HG03439 (cell line): ENCODE measurements around the gene WNT7B.

Experiments
- ATAC-seq: cut with Tn5 transposase; IDR thresholded peaks from one replicate; pipeline ENCODE4 v1.9.1; 2021; ENCODE audit warnings: mild to moderate bottlenecking, moderate library complexity; ENCODE audit not compliant: unreplicated experiment

Gene WNT7B

GRCh38 chr22:45891996-45892621, 84.9 kb downstream of the WNT7B start:
- no peak for ATAC-seq

- ATAC-seq = no peak
Observed at GRCh38 chr22:45891471-45891995, 85.4 kb downstream of the WNT7B start.

GRCh38 chr22:45891021-45891421, 85.9 kb downstream of the WNT7B start:
- no peak for ATAC-seq

DNA sequence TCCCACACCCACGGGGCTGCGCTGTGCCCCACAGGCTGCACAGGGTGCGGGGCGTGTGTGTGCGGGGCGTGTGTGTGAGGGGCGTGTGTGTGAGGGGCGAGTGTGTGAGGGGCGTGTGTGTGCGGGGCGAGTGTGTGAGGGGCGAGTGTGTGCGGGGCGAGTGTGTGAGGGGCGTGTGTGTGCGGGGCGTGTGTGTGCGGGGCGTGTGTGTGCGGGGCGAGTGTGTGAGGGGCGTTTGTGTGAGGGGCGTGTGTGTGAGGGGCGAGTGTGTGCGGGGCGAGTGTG, 86.7 kb downstream of the WNT7B start:
- ATAC-seq = no peak

DNA sequence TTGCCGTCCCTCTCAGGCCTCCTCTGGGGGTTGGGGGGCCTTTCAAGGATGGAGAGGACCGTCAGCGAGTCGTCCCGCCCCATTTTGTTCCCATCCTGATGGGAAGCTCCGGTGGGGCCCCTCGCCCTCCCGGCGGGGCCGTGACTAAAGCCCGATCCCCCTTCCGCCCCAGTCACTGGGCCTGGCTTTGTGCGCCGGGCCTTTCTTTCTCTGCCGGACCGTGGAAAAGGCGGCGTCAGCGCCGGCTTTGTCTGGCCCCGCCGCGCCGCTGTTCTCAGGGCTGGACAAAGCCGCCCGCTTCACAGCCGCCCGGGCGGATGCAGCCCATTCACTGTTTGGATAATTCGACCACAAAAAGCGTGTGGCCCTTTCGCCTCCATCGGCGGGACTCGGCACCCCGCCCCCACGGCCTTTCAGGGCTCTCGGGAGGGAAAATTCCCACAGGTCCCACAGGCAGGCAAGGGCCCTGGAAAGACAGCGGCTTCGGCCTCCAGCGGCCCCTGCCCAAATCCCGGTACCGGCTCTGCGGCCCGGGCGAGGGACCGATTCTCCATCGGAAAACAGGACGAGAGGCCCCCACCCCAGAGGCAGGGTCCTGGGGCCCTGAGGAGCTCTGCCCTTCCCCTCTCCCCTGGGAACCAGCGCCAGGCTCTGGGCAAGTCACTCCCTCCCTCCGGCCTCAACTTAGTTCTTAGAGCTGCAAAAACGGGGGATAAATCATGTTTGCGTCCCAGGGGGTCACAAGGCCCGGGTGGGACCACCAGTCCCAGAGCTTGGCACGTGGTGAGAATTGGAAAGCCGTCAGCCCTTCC, 87.2 kb downstream of the WNT7B start:
- ATAC-seq = no peak

DNA sequence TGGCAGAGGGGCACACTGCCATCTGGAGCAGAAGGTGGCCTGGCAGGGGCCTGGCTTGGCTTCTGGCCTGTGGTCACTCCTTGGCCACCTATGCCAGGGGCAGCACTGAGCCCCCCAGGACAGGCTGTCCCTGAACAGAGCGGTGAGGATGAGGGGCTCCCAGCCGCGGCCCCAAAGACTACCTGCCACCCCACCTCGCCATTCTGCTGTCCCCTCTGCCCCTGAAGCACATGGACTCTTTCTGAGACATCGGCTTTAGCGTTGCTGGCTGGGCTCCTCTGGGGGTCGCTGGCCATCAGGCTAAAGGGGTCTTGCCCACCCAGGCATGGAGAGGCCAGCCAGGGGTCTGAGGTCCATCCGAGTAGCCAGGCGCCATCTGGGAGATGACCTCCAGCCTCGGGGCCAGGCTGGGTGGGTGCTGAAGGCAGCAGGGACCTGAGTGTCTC, 87.8 kb downstream of the WNT7B start:
- ATAC-seq = no peak

DNA sequence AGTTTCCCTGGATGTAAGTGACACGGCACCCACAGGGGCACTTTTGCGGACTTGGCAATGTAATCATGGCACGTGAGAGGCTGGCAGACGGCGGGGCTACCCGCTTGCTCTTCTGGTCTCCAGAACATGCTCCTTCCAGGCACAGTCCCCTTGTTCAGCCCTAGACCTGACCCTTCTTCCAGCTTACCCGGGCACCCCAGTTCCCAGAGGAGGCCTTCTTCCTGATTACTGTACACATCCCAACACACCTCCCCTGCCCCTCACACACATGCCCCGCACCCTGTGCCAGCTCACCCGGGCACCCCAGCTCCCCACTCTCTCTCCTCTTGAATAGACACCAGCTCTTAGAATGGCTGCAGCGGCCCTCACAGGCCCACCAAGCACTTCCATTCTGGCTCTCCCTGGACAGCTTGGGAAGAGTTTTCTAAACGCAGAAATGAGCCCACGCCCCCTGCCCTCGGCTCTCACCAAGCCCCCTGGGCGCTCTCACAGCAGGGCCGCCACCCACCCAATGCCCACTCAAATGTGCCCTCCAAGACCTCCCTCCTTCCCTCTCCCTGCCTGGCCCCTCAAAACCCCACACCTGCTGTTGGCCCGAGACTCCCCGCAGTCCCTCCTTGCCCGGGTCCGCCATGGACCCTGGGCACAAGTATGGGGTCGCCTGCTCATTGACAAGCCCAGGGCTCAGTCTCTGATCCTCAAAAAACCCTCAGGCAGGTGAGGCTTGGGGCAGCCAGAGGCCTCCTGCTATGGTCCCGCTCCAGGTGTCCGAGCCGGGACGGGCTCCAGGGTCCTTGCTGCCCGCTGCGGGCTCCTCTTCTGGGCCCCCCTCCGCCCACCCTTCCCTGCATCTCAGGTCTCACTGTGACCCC, 88.5 kb downstream of the WNT7B start:
- no peak for ATAC-seq

DNA sequence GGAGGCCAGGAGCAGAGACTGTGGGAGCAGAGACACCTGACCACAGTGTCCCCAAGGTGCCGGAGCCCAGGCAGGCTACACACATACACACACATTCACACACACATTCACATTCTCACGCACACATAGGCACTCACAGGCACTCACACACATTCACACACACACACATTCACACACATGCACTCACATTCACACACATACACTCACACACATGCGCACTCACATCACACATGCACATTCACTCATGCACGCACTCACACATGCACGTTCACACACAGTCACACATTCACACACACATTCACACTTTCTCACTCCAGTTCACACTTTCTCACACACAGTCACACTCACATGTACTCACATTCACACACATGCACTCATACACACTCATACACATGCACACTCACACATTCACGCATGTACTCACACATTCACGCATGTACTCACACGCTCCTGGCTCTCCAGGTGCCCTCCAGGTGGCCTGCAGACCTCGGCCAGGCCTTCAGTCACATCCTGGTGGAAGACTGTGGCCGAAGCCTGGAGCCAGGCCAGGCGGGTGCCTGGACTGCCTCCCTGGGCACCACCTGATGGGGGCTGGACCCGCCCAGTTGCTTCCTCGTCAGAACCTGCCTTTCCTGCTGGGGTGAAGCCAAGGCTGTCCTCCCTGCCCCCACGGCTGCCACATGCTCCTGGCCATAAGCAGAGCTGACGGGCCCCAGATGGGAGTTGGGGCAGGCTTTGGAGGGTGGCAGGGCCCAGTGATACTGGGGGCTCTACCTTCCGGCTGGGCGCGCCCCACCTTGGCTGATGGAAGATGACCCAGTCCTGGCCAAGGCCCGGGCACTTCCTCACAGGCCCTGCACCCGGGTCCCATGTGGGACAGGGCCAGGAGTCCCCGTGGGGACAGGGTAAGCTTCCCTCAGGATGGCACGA, 89.5 kb downstream of the WNT7B start:
- no peak for ATAC-seq

DNA sequence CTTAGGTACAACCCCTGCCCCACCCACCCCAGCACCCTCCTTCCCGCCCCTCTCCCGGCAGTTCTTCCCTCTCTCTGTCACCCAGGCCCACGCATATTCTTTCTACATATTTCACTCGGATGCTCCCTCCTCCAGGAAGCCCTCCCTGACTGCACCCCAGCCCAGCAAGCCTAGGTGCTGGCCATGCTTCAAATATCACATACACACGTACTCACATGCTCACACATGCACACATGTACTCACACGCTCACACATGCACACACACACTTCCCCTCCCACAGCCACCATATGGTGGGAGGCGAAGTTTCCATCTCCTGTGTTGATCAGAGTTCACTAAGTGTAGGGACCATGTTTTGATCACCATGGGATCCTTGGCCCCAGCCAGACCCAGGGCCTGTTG, 90.4 kb downstream of the WNT7B start:
- ATAC-seq = no peak

DNA sequence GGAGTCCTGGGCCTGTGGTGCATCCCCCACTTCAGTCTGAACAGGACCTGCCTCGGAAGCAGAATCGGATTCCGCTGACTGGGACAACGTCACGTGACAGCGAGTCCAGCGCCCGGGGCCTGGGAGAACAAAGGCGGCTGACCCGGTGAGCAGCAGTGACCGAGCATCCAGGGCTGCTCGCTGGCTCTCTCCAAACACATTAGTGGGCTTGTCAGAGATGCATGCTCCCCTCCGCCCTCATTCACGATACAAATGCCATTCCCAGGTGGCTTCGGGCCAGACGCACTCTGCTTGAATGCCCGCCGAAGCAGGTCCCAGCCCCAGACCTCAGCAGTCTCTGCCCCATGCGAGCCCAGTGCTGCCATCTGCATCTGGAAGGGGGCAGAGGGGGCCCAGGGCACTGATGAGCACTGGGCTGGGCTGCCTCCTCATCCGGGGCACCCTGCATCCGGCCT, 91.0 kb downstream of the WNT7B start:
- ATAC-seq = no peak

GRCh38 chr22:45885171-45885840, 91.7 kb downstream of the WNT7B start:
- no peak for ATAC-seq

DNA sequence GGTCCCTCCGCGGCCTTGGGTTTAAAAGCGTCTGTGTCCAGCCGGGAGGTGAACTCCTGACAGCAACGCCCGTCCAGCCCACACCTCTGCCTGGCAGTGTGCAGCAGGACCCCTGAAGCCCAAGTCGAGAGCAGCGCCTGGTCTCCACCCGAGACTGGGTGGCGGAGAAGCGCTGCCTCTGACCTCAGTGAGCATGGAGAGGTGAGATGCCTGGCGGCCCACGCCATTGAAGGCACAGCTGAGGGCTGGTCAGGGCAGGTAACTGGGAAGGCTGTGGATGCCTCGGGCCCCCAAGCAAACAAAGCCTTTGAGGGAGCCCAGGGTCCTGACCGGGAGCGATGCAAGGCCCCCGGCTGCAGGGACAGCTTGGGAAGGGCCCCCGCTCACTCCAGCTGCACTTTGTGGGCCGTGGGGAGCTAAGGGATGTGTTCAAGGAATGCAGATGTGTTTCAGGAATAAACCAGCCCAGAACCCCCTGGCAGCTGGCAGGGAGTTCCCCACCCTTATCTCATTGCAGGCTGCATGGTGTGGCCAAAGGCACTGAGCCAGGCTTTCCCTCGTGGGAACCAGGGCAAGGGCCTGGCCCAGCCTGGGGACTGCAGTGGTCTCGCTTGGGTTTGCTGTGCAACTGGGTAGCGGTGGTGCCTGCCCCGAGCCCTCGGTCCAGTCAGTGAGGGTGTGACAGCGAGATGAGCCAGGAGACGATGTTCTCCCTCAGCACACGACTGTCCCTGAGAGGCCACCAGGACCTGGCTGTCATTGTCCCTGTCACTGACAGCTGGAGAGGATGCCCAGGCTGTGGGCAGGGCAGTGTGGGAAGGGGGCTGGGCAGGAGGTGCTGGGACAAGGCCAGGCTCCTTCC, 92.5 kb downstream of the WNT7B start:
- no peak for ATAC-seq

GRCh38 chr22:45883811-45884170, 93.2 kb downstream of the WNT7B start:
- no peak for ATAC-seq

DNA sequence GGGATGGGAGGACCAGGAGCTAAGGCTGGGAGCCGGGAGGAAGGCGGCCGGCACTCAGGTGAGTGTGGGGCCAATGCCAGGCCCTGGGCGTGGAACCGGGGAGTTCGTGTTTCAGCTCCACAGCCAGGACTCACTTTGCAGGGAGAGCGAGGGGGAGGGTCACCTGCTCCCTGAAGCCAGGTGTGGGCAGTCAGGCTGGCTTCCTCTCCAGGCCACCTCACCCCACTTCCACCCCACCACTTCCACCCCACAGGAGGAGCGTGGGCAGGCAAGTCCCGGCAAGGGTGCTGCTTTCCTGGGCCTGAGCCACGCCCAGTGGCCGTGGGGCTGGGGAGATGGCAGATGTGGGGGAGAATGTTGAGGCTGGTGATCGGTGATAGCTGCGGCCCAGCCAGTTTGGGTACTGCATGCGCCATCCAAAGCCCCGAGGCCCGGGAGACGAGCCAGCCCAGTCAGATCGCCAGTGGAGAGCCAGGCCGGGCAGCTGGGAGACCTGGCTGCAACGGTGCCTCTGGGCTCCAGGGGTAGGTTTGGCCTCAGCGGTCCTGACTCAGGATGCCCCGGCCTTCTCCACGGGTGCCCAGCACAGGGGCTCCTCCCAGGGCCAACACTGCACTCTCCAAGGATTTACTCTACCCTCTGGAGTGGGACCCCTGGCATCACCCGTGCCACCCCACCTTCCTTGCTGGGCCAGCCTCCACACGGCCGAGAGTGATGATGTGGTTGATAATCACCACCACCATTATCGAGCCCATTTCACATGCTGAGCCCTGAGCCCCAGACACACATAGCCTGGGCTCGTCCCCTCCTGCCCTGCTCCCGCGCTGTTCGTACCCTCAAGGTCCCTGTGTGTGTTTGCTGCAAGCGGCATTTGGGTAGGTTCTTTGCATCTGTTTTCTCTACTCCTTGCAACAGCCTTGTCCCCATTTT, 93.8 kb downstream of the WNT7B start:
- ATAC-seq = no peak

GRCh38 chr22:45881524-45881875, 95.5 kb downstream of the WNT7B start:
- no peak for ATAC-seq

DNA sequence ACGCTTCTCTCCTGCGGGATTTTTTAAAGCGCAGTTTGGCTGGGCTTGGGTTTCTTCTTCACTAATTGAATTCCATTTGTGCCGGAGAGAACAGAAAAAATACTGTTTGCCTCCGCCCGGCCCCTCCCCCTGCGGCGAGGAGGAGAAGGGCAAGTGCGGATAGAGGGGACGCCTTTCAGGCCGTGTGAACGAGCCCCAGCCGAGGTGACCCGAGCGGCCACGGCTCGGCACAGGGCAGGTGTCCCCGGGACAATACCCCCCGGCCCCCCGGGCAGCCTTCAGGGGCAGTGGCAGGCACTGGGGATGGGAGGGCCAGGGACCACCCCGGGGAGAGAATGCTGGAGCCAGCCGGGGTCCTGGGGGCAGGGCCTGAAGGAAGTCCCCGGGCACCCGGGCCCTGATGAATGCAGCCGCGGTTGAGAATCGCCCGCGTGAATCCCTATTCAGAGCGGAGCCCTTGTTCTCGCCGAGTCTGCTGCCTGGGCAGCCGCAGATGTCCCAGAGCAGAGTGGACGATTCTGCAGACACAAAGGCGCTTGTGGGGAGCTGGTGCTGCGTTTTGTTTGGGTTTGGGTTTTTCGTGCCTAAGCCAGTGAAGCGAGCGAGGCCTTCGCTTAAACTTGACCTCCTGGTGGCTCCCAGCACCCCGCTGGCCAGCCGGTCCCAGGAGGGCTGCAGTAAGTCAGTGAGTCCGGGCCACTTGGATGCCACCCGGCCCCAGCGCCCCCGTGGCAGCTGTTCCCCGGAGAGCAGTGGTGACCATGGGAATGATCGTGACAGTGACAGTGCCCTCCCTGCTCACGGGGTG, 96.0 kb downstream of the WNT7B start:
- ATAC-seq = no peak

DNA sequence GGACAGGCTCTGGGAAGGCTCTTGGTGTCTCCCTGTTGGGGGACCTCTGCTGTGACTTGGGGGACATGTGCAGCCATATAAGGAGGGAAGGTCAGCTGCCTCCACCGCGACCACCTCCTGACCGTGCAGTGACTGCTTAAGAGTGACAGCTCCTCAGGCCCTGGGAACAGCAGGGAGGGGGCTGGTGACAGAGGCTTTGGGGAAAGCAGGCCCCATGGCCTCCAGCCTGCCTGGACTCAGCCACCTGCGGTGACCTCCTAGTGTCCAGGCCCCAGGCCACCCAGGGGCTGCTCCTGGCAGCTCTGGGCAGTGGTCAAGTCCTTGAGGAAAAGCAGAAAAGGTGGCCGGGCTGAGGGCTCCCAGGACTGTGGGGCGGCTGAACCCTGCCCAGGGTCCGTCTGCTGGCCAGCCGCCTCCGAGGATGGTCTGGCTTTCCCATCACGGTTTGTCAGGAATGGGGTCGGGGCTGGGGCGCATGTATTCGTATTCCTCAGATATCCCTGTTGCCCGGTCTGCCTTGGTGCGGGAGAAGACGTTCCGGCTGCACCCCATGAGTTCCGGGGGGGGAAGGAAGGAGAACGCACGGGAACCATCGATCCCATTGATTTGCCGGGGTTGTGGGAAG, 96.8 kb downstream of the WNT7B start:
- ATAC-seq = no peak
